Measurements from ENCODE around the gene RIMBP2.

The RIMBP2 gene

DNA sequence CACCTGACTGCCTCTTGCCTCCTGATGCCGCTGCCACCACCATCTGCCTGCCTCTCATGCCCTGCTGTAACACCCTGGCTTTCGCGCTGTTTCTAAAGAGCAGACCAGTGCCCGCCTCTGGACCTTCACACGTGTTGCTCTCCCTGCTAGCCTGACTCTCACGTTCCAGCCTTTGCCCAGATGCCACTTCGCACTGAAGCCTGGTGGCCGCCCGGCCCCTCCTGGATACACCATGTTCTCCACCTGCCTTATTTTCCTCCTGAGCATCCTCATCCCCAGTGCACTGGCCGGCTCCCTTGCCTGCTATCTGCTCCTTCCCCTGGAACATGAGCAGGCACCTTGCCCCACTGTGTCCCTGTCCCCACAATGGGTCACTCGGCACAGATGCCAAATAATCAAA lies 231.9 kb downstream of the RIMBP2 start:
- DNase-seq (ENCODE audit: low spot score) = no peak

DNA sequence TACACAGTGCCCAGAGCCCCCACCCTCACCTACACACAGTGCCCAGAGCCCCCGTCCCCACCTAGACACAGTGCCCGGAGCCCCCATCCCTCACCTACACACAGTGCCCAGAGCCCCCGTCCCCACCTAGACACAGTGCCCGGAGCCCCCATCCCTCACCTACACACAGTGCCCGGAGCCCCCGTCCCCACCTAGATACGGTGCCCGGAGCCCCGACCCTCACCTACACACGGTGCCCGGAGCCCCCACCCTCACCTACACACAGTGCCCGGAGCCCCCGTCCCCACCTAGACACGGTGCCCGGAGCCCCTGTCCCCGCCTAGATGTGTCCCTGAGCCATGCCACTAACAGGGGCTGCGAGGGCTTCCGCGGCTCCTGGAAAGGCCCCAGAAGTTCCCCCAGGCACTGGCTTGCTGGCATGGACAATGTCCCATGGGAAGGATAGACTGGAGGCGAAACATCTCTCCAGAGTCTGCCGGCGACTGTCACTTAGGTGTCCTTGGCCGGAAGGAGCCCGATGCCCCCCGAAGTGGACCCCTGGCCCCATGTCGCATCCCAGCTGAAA lies 232.4 kb downstream of the RIMBP2 start:
- no peak for DNase-seq (ENCODE audit: low spot score)

DNA sequence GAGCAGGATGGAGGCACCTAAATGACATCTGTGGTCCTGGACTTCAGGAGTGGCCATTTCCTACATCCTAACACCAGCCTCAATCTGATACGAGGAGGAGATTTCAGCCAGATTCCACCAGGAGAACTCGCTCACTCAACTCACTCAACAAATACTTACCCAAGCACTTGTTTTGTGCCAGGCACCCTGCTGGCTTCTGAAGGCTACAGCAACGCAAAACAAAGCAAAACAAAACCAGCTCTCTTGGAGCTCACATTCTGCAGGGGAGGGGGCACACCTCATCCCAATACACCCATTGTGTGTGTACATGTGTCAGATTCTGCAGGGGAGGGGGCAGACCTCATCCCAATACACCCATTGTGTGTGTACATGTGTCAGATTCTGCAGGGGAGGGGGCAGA lies 233.7 kb downstream of the RIMBP2 start:
- no peak for DNase-seq (ENCODE audit: low spot score)

DNA sequence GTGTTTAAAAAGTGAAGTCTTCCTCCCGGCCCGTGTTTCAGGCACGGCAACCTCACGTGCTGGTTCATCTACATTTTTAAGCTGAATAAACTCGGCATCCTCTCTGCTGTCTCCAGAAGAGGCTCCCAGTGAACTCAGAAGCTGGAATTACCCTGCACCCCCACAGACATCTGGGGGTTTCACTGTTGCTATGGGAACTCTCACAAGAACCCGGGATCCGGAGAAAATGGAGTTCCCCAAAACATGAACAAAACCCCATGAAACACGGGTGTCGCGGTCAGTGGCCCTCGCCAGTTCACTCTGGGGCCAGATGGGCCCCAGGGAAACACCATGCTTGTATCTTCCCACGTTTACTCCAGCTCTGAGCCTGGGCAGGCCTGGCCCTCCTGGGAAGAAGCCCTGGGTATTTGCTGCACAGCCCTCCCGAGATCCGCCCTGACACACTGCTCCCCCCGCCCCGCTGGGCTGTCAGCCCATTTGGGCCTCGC lies 234.7 kb downstream of the RIMBP2 start:
- DNase-seq (ENCODE audit: low spot score) = no peak

DNA sequence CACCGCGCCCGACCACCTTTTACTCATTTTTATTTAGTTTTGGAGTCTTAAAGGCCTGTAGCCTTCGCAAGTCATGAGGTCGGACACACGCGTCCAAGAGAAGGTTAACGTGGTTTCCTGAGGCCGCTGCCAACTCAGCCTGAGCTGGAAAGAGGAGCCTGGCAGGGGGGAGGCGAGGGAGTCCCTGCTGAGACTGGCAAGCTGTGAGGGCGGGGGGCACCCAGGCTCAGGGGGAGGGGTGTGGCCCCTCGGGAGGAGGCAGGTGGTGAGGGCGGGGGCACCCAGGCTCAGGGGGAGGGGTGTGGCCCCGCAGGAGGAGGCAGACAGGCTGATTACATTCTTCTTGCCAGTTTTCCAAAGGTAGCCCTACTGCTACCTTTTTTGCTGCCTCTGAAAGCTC lies 235.2 kb downstream of the RIMBP2 start:
- no peak for DNase-seq (ENCODE audit: low spot score)

DNA sequence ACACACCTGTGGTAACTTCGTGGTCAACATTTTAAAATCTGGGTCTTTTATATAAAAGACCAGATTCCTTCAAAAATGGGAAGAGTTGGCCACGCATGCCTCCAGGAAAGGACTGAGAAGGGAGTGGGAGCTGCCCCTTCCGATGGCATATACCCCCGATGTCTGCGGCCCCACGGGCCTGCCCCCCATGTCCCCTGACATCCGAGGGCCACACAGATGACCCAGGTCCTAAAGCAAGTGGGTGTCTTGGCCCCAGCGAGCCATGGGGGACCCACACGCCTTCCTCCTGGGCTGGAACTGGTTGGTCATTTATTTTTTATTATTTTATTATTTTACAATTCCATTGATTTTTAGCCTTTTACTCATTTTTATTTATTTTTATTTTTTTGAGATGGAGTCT lies 235.9 kb downstream of the RIMBP2 start:
- no peak for DNase-seq (ENCODE audit: low spot score)

DNA sequence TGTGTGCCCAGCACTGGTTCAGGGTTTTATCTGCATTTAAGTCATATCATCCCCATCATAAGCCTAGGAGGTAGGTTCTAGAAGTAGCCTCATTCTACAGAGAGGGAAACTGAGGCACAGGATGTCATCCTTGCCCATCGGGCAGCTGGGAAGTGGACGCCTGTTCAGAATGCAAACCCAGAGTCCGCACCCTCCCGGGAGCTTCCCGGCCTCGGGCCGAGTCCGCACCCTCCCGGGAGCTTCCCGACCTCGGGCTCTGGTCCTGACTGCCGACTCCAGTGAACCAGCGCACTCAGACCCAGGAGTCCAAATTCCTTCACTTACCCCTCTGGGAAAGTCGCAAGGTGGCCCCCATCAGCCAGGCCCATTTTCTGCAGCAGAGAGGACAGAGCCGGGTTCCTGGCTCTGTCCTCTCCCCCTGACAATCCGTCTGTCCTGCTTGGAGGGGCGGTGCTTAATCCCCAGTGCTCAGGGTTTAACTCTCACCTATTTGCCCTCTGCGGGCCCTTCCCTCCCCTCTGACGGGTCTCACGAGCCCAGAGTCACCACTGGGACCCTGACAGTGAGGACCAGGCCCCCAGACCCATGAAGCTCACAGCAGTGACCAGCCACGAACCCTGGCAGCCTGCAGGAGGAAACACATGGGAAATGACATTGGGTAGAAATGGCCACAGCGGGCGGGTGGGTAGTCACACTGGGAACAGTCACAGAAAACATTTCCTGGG lies 236.5 kb downstream of the RIMBP2 start:
- no peak for DNase-seq (ENCODE audit: low spot score)

DNA sequence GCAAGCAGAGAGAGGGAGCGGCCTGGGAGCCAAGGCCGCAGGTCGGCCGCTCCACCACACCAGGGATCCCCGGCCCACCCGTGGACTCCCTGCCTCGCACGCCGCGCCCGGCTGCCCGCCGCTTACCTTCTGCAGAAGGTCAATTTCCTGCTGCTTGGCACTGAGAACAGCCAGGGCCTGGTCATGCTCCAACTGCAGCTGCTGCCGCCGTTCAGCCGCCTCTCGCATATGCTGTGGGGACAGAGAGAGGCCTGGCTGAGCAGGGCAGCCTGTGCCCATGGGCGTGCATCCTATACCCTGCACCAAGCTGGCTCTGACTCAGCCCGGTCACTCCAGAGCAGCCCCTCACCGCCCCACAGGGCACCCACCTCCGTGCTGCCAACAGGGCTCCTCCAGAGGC lies 237.3 kb downstream of the RIMBP2 start:
- no peak for DNase-seq (ENCODE audit: low spot score)

DNA sequence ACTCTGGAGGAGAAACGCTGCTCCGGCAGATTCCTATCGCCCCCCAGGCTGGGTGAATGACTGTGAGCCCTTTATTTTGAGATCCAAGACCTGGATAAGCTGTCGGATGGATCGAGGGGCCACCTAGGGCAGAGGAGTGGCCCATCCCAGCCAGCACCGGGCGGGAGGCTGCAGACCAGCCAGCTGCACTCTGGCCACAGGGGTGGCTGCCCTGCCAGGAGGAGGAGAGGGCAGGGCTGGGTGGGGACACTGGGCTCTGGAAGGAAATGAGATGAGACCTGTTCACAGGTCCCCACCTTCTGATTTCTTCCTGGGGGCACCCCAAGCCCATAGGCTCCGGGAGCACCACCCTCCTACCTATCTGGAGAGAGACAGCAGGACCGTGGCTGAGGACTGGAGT lies 238.4 kb downstream of the RIMBP2 start:
- no peak for DNase-seq (ENCODE audit: low spot score)

DNA sequence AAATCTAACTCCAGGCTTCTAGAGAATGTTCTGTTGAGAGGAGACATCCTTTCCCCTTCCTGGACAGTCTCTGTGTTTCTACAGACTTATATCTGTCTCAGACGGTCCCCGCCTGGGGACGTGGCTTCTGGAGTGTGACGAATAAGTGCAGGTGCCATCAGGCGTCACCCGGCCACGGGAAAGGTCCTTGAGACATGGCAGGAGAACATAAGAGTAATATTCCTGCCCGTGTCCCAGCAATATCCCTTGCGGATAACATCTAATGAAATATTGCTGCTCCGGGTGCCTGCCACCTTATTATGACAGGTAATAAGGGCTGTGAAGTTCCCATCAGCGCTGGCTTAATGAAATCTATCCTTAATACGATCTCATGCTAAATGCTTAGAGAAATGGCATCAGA lies 238.8 kb downstream of the RIMBP2 start:
- no peak for DNase-seq (ENCODE audit: low spot score)

DNA sequence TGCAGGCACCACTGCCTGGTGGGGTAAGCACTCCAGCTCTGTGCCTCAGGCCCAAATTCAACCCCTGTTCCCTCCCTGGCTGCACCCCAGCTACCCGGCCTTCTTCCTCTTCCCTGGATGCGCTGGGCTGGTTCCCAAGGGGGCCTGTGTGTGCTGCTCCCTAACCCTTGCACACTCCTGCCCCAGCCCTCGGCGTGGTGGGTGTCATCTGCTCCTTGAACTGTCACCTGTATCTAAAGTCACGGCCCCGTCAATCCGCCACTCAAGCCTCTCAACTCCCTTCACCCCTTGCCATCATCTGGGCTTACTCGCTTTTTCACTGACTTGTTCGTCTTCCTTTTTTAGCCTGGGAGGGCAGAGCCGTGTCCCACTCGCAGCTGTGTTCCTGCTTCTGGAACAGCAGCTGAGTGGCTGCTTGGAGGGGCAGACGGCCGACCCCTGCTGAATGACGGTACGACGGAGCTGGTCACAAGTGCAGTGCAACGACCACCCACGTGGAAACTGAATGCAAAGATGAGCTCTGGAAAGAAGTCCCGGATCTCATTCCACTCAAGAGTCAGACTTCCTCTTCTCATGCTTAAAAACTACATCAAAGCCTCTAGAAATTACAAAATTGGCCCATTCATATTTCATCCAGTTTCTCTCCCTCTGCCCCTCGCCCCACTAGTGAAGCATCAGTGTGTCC lies 239.5 kb downstream of the RIMBP2 start:
- no peak for DNase-seq (ENCODE audit: low spot score)

DNA sequence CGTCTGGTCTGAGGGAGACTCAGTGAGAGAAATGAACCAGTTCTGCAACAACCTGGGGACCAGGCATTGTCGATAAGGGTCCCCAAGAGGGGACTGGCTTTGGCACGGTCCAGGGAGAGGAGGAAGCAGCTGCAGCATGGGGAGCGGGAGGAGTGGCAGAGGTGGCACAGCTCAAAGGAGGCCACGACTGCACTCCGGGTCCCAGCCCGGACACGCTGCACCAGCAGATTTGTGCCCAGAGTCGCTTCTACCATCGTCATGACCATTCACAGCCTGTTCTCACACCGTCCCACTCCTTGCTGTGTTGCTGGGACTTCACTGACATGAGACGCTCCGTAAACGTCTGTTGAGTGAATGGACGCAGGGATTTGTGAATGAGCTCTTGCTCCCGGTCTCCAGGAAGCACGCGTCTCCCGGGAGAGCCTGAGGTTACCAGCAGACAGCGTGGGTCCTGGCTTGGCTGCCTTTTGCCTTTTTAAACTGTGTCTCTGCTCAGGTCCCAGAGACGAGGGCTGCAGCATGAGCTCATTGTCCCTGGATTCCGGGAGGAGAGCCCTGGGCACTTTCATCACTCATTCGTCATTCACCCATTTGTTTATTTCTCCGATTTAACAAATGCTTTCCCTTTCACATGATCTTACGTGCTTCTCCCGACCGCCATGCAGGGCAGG lies 241.4 kb downstream of the RIMBP2 start:
- no peak for DNase-seq (ENCODE audit: low spot score)

DNA sequence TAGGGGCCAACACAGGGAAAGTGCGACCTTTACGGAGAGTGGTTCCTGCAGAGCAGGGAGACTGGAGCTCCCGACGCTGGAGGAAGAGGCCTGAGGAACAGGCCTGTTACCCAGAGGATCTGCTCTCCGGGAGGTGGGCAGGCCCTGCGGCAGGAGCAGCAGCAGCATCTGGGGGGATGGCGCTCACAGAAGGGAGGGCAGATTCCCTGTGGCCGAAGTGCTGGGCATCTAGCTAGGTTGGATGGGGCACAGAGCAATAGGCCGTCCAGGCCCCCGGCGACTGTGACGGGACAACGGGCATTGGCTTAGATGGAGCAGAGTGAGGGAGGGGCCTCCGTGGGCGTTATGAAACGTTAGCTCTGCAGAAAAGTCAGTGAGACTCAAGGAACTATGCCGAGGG lies 242.8 kb downstream of the RIMBP2 start:
- DNase-seq (ENCODE audit: low spot score) = no peak

DNA sequence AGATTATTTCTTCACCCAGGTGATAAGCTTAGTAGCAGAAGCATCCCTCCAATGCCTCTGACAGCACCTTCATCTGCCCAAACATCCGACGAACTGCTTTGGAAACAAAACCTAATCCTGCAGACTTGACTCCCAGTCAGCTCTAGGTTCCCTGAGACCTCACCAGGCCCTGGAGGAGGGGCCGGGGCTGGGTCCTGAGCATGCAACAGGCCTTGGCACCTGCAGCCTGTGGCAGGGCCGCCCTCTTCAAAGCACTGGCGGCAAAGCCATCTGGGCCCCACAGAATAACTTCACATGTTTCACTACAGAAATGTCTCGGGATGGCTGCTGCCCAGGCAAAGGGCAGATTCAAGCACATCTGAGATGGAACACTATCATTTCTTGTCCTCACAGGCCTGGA lies 245.1 kb downstream of the RIMBP2 start:
- DNase-seq (ENCODE audit: low spot score) = no peak

DNA sequence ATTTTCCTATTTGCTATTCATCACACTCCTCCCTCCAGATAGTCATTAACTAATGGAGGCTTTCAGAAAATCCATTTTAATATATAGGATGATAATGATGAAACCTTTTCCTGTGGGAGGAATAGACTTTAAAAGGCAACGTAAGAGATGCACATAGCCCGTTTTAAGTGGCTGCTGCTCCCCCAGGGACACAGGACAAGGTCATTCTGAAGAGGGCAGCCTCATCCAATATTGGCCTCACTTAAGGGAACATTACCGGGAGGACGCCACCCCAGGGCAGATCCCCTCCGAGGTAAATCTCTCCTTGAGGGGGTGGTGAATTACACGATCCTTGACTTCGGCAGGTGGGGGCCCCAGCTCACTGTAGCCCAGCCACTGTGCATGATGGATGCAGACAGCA lies 246.5 kb downstream of the RIMBP2 start:
- DNase-seq (ENCODE audit: low spot score) = no peak

DNA sequence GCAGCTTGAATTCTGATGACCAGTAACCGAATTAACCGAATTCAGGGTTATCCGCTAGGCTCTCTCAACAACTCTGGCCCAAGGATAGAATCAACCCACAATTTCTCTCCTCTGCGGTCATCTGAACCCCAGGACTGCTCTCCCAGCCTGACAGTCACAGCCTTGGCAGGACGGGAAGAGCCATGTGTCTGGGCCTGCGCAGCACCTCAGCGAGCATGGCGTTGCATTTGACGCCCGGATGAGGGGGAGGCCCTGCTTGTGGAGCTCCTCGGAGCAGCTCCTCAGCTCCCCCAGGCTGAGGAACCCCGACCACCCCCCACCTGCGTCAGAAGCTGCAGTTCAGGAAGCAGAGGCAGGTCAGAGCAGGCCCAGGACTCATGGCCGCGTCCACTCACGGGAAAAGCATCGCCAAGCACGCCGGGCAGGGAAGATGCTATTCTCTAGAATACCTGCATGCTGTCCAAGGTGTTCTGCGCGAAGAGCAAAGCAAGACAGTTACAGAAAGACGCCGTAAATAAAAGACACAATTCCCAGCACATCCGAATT lies 247.3 kb downstream of the RIMBP2 start:
- DNase-seq (ENCODE audit: low spot score) = no peak

DNA sequence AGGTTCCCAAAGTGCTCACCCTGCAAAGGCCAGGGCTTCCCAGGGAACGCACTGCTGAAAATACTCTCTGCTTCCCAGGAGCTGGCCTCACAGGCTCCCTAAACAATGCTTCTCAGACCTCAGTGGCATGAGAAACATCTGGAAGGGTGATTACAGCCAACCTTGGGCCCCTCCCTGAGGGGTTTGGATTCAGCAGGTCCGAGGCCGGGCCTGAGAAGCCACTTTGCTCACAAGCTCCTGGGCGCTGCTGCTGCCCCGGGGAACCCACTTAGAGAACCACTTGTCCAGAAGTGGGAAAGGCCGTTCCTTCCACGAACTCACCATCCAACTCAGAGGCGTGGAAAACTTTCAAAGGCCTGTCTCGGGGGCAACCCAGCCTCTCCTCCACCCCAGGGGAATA lies 247.9 kb downstream of the RIMBP2 start:
- no peak for DNase-seq (ENCODE audit: low spot score)

DNA sequence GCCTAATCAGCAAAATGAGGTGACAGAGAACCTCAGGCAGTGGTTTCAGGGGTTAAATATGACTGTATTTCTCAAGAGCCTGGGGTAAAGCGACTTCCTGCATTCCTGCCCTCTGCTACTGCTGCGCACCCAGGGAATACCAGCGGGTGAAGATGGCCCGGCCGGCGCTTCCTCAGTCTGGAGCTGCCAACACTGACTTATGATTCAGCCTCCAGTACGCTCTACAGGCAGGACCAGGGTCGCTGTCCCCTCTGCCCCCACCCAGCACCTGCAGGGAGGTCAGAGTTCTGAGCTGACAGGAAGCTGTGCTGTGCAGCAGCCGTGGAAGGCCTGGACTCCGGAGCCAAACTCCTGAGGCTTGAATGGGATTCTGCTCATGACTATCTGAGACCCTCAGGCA lies 250.5 kb downstream of the RIMBP2 start:
- DNase-seq (ENCODE audit: low spot score) = no peak

DNA sequence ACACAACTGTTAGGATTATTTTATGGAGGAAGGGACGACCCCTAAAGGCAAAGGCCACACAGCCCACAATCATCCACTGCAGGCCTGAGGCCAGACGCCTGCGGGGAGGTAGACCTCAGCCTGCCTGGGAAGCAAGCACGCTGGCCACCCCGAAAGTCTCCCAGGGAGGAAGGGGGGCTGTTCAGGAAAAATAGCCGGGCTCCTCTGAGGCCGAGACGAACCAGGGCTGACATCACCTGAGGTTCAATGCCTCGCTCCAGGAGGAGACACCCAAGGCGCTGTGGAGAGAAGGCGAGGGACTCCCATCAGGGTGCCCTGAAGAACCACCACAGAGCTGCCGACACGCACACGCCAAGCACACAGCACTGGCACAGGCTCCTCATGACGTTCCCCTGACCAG lies 251.1 kb downstream of the RIMBP2 start:
- no peak for DNase-seq (ENCODE audit: low spot score)

DNA sequence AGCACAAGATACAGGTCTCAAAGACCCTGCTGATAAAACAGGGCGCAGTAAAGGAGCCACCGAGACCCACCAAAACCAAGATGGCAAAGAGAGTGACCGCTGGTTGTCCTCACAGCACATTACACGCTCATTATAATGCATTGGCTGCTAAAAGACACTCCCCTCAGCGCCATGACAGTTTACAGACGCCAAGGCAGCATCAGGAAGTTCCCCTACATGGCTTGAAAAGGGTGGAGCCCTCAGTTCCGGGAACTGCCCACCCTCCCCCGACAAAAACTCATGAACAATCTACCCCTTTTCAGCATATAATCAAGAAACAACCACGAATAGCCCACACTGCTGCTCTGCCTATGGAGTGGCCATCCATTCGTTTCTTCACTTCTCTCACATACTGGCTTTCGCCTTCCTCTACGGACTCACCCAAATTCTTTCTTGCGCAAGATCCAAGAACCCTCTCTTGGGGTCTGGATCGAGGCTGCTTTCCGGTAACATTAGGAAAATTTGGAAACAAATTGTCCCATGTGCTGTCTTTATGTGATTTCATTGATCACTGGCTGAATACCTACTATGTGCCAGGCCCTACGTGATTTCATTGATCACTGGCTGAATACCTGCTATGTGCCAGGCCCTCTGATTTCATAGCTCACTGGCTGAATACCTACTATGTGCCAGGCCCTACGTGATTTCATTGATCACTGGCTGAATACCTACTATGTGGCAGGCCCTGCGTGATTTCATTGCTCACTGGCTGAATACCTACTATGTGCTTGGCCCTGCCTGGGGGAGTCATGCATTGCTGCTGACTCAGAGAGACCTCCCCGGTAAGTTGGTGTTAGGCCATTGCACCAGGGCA lies 252.1 kb downstream of the RIMBP2 start:
- no peak for DNase-seq (ENCODE audit: low spot score)

DNA sequence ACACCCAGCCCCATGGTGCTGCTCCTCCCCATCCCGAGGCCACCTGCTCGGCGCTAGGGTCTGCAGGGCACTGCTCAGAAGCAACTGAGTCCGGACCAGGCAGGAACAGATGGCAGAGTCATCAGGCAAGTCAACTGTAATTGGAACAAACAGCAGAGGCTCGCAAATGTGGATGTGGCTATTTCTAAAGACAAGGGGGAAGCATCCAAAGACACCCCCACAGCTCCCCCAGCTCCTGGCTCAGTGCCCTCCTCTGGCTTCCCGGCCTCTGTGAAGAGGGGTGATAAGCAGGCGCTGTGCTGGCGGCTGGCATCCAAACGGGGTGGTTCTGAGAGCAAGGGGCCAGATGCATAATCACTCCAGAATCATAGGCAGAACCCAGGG lies 252.8 kb downstream of the RIMBP2 start:
- DNase-seq (ENCODE audit: low spot score) = no peak
